ENCODE data around the gene MBOAT1. TPM values are rescaled to one million over a fixed set of nuclear protein-coding genes. Genes with fewer than 3 reads are reported as not detected.

Gene MBOAT1
- total RNA-seq, 1 experiment from 2014 or later: 9.9 TPM

- no peaks in the 10 kb centered on the region for H3K23me2 ChIP-seq (ENCODE audit: insufficient read length, low read depth, low read length, poor library complexity, severe bottlenecking)
- no peaks in the 10 kb centered on the region; the same call in 1 of the 2 replicates for H3K4me1 ChIP-seq (ENCODE audit: insufficient read depth, low read length)
- no peak overlapping the region for H3T11ph ChIP-seq (ENCODE audit: low read length)
- no peak overlapping the region for H3K23ac ChIP-seq (ENCODE audit: insufficient read length, low read depth, low read length)
- H3K36me3 Mint-ChIP-seq (ENCODE audit: insufficient read depth in 1 of 3, low read depth in 3 of 3): peaks cover 0 to 3% (median 2%) of the 10 kb centered on the region in 3 experiments; a peak in 1 of 7 replicates
- no peak overlapping the region for H4K8ac ChIP-seq (replicated peaks; ENCODE audit: insufficient read length, low read depth, low read length)
- H3K14ac ChIP-seq (ENCODE audit: insufficient read depth, low read length): no peak overlapping the region
- H3K9me3 Mint-ChIP-seq: peaks cover 3 to 4% of the 10 kb centered on the region in 2 experiments; a peak in 4 of 5 replicates
- no peak overlapping the region for H3K56ac ChIP-seq (ENCODE audit: insufficient read length, low read depth, low read length)
- no peak overlapping the region for H4K5ac ChIP-seq (ENCODE audit: insufficient read length, low read depth, low read length)
- no peak overlapping the region for H2AK5ac ChIP-seq (ENCODE audit: insufficient read length, low read length)
- H2AFZ ChIP-seq (ENCODE audit: low read length): no peak overlapping the region
- no peaks in the 10 kb centered on the region for H3K27me3 ChIP-seq (ENCODE audit: insufficient read depth, low read length)
- no peak overlapping the region for H3K27ac ChIP-seq (ENCODE audit: insufficient read length, low read depth, low read length)
- DNase-seq: no peak
- H3K9me3 ChIP-seq (ENCODE audit: control insufficient read depth, low read depth, low read length): no peaks in the 10 kb centered on the region
- no peak overlapping the region for H2BK15ac ChIP-seq (ENCODE audit: low read depth, low read length)
- H2BK5ac ChIP-seq (ENCODE audit: insufficient read length, low read length): no peak overlapping the region
- TF ChIP-seq CTCF (conservative IDR thresholded peaks at IDR 0.05): no peak
- no peak overlapping the region for H4K91ac ChIP-seq (ENCODE audit: insufficient read length, low read depth, low read length)
- H3K27ac Mint-ChIP-seq: no peak overlapping the region
- no peak overlapping the region for H3K4ac ChIP-seq (ENCODE audit: low read depth, low read length)
- peaks cover 5% of the 10 kb centered on the region for H3K27me3 Mint-ChIP-seq (ENCODE audit: low read depth)
- H2BK20ac ChIP-seq (ENCODE audit: low read depth, low read length, poor library complexity, severe bottlenecking): no peak overlapping the region
- no peak overlapping the region for H3K4me3 Mint-ChIP-seq
- H2BK12ac ChIP-seq (ENCODE audit: insufficient read length, low read depth, low read length): no peak overlapping the region
- no peaks in the 10 kb centered on the region for H4K20me1 ChIP-seq (ENCODE audit: control insufficient read depth, insufficient read depth, insufficient read length)
- no peaks in the 10 kb centered on the region for H3K79me1 ChIP-seq (ENCODE audit: insufficient read depth, low read depth, low read length, poor library complexity, severe bottlenecking)
- H3K9ac ChIP-seq (ENCODE audit: extremely low read depth, insufficient read length, low read length): no peak overlapping the region
- H2BK120ac ChIP-seq (ENCODE audit: low read depth, low read length, poor library complexity, severe bottlenecking): no peak overlapping the region
- no peak overlapping the region for H3K18ac ChIP-seq (ENCODE audit: insufficient read length, low read depth, low read length)
- H3K79me2 ChIP-seq (ENCODE audit: insufficient read depth, low read length): no peaks in the 10 kb centered on the region
- no peak overlapping the region for H3K4me2 ChIP-seq (ENCODE audit: insufficient read depth, insufficient read length, low read length)
- H3K4me1 Mint-ChIP-seq: no peaks in the 10 kb centered on the region
Measured at GRCh38 chr6:20084411-20084810, 127.9 kb downstream of the MBOAT1 start.
